A204.1 (cell line): ENCODE data around the gene ZNF512B.
"Not testable (repeated sequence)": the region's sequence is repeated elsewhere in the genome, so short reads cannot be mapped to it uniquely, and the experiment has no call there.

Source experiments
- FAIRE-seq: peaks from 2 replicates; lab custom pipeline; 2012; peaks lifted over from hg19 to GRCh38; lab: Jason Lieb, UNC

The ZNF512B gene

GRCh38 chr20:63932606-63933160 lies 37.0 kb downstream of the ZNF512B start:
- no peak for FAIRE-seq

GRCh38 chr20:63931735-63932134 lies 38.0 kb downstream of the ZNF512B start:
- FAIRE-seq, result no peak

GRCh38 chr20:63930971-63931553 lies 38.7 kb downstream of the ZNF512B start:
- FAIRE-seq, result no peak

- FAIRE-seq, result not testable (repeated sequence)
These were observed 40.3 kb downstream of the ZNF512B start for GRCh38 chr20:63929473-63929883.

- FAIRE-seq, result no peak
These were observed 40.7 kb downstream of the ZNF512B start for GRCh38 chr20:63929071-63929470.

- no peak for FAIRE-seq
These were observed 43.4 kb downstream of the ZNF512B start for GRCh38 chr20:63926298-63926697.

- no peak for FAIRE-seq
These were observed 45.5 kb downstream of the ZNF512B start for GRCh38 chr20:63924241-63924640.

GRCh38 chr20:63923651-63924050 lies 46.1 kb downstream of the ZNF512B start:
- no peak for FAIRE-seq

- FAIRE-seq, result no peak
These were observed 49.5 kb downstream of the ZNF512B start for GRCh38 chr20:63920226-63920625.

GRCh38 chr20:63919130-63919529 lies 50.6 kb downstream of the ZNF512B start:
- FAIRE-seq, result no peak

GRCh38 chr20:63917811-63918210 lies 51.9 kb downstream of the ZNF512B start:
- FAIRE-seq, result no peak

- FAIRE-seq, result not testable (repeated sequence)
These were observed 53.3 kb downstream of the ZNF512B start for GRCh38 chr20:63916371-63916939.

- FAIRE-seq, result no peak
These were observed 54.3 kb downstream of the ZNF512B start for GRCh38 chr20:63915471-63915870.

- no peak for FAIRE-seq
These were observed 56.0 kb downstream of the ZNF512B start for GRCh38 chr20:63913768-63914167.

GRCh38 chr20:63911176-63911575 lies 58.6 kb downstream of the ZNF512B start:
- no peak for FAIRE-seq

GRCh38 chr20:63908008-63908682 lies 61.6 kb downstream of the ZNF512B start:
- no peak for FAIRE-seq
